Measurements from ENCODE around the gene DNM1.

GRCh38 chr9:128185979-128186965 lies 16.9 kb upstream of the DNM1 start:
- TF ChIP-seq CTCF (IDR thresholded peaks at IDR 0.05) (no peak), POLR2A (IDR thresholded peaks at IDR 0.05) (no peak)
